Activated effector memory CD4-positive, alpha-beta T cell treated with anti-CD3 and anti-CD28 coated beads, Interleukin-2, amount 50 U/mL, for 16 hours (primary cell): ENCODE data around the gene DDX21.
"Not testable (repeated sequence)": the region's sequence is repeated elsewhere in the genome, so short reads cannot be mapped to it uniquely, and the experiment has no call there.

Experiments used
- DNase-seq: peaks from one replicate; pipeline ENCODE4 v3.0.0-alpha.2; 2020

Gene DDX21

GRCh38 chr10:68988530-68989316, 32.8 kb downstream of the DDX21 start, which contains the start of gene KIFBP:
TSS of gene KIFBP (plus strand) at chr10:68988803. CDS start at chr10:68988833, 30 bp downstream.
- DNase-seq, result peak; percentile 92

- no peak for DNase-seq
These were observed 33.5 kb downstream of the DDX21 start for GRCh38 chr10:68989317-68989990.

GRCh38 chr10:68992636-68993440, 36.9 kb downstream of the DDX21 start:
- DNase-seq, result no peak

- no peak for DNase-seq
These were observed 41.2 kb downstream of the DDX21 start for GRCh38 chr10:68997211-68997610.

GRCh38 chr10:69004821-69005220, 48.9 kb downstream of the DDX21 start:
- DNase-seq, result no peak

- no peak for DNase-seq
These were observed 49.9 kb downstream of the DDX21 start for GRCh38 chr10:69005704-69006485.

GRCh38 chr10:69007260-69007659, 51.3 kb downstream of the DDX21 start:
- DNase-seq, result no peak

GRCh38 chr10:69009360-69009759, 53.4 kb downstream of the DDX21 start:
- DNase-seq, result no peak

GRCh38 chr10:69010151-69010640, 54.2 kb downstream of the DDX21 start:
- DNase-seq, result no peak

- not testable (repeated sequence) for DNase-seq
These were observed 56.8 kb downstream of the DDX21 start for GRCh38 chr10:69012778-69013177.

GRCh38 chr10:69014171-69014570, 58.2 kb downstream of the DDX21 start:
- no peak for DNase-seq

- no peak for DNase-seq
These were observed 62.6 kb downstream of the DDX21 start for GRCh38 chr10:69018613-69019012.

- DNase-seq, result no peak
These were observed 66.6 kb downstream of the DDX21 start for GRCh38 chr10:69022611-69023010.

GRCh38 chr10:69025370-69025896, 69.5 kb downstream of the DDX21 start:
- DNase-seq, result no peak

GRCh38 chr10:69033256-69033655, 77.3 kb downstream of the DDX21 start:
- no peak for DNase-seq
